ENCODE measurements around the gene UBR1.

DNA sequence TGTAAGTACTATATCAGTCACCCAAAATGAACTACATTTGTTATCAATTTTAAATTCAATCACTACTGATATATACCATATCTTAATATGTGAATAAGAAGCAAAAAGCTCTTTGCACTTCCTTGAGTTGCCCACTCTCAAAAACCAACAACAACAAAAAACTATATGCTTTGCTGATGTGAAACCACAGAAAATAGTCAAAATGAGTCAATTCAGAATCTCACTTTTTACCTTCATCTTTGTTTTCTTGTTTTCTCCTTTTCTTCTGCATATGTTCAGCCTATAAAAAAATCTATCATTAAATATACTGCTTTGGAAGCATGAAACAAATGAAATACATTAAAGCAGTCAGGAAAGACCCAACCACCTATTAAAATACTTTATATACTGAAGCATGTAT lies 80.7 kb downstream of the UBR1 start:
- TF ChIP-seq, protein P1, sequence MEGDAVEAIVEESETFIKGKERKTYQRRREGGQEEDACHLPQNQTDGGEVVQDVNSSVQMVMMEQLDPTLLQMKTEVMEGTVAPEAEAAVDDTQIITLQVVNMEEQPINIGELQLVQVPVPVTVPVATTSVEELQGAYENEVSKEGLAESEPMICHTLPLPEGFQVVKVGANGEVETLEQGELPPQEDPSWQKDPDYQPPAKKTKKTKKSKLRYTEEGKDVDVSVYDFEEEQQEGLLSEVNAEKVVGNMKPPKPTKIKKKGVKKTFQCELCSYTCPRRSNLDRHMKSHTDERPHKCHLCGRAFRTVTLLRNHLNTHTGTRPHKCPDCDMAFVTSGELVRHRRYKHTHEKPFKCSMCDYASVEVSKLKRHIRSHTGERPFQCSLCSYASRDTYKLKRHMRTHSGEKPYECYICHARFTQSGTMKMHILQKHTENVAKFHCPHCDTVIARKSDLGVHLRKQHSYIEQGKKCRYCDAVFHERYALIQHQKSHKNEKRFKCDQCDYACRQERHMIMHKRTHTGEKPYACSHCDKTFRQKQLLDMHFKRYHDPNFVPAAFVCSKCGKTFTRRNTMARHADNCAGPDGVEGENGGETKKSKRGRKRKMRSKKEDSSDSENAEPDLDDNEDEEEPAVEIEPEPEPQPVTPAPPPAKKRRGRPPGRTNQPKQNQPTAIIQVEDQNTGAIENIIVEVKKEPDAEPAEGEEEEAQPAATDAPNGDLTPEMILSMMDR (conservative IDR thresholded peaks at IDR 0.05; ENCODE audit: low read depth, low read length), result no peak
- no peak for TF ChIP-seq EZH2 (IDR thresholded peaks at IDR 0.05; ENCODE audit: borderline replicate concordance, low read depth, low read length, poor library complexity, severe bottlenecking)

Measured in A673 (cell line).